Keratinocyte (primary cell): ENCODE results near the gene TMPRSS6. TPM values are rescaled to one million over a fixed set of nuclear protein-coding genes. Genes with fewer than 3 reads are reported as not detected.

Source experiments
- DNase-seq: peaks from one replicate; pipeline ENCODE4 v3.0.0-alpha.2; 2011; ENCODE audit warnings: low read depth, missing footprints, low spot score
- FAIRE-seq: peaks from 2 replicates; lab custom pipeline; 2011; peaks lifted over from hg19 to GRCh38; lab: Jason Lieb, UNC
- H2AFZ ChIP-seq: 2 replicates; pipeline ENCODE4 v1.6.0; 2012; ENCODE audit warnings: low read length, control low read depth, inconsistent platforms; ENCODE audit not compliant: control insufficient read depth
- H3K27ac ChIP-seq: 2 replicates; pipeline ENCODE4 v1.5.1; 2011; ENCODE audit warnings: low read length; ENCODE audit not compliant: control insufficient read depth, insufficient read depth
- H3K27me3 ChIP-seq: 3 replicates; pipeline ENCODE4 v1.6.0; 2011; ENCODE audit warnings: low read length; ENCODE audit not compliant: control insufficient read depth, insufficient read depth; ENCODE audit errors: extremely low read depth
- H3K36me3 ChIP-seq, 2 experiments: 2 replicates in 1 of 2; 3 replicates in 1 of 2; pipeline ENCODE4 v1.5.1; 2011; ENCODE audit warnings: low read length in 2 of 2, mild to moderate bottlenecking in 1 of 2; ENCODE audit not compliant: control insufficient read depth in 2 of 2, insufficient read depth in 2 of 2; ENCODE audit errors: extremely low read depth in 1 of 2
- H3K4me1 ChIP-seq: 3 replicates; pipeline ENCODE4 v1.5.1; 2011; ENCODE audit warnings: low read length; ENCODE audit not compliant: control insufficient read depth, insufficient read depth; ENCODE audit errors: extremely low read depth
- H3K4me2 ChIP-seq: 3 replicates; pipeline ENCODE4 v1.6.0; 2011; ENCODE audit warnings: low read depth, low read length; ENCODE audit not compliant: control insufficient read depth, insufficient read depth; ENCODE audit errors: extremely low read depth
- H3K4me3 ChIP-seq, 3 experiments: fragments of 200-600 bp in 1 of 3; sonication (generic) in 1 of 3; 2 replicates in 2 of 3; 3 replicates in 1 of 3; pipeline ENCODE4 v1.5.1; 2011 to 2016; ENCODE audit warnings: low read length in 3 of 3, mild to moderate bottlenecking in 3 of 3, control low read depth in 2 of 3, inconsistent platforms in 1 of 3, low read depth in 1 of 3, mixed read lengths in 1 of 3, mixed run types in 1 of 3, moderate library complexity in 1 of 3; ENCODE audit not compliant: control insufficient read depth in 2 of 3, insufficient read depth in 2 of 3; ENCODE audit errors: extremely low read depth in 1 of 3
- H3K79me2 ChIP-seq: 2 replicates; pipeline ENCODE4 v1.6.0; 2012; ENCODE audit warnings: low read length; ENCODE audit not compliant: control insufficient read depth, insufficient read depth
- H3K9ac ChIP-seq: 3 replicates; pipeline ENCODE4 v1.6.0; 2011; ENCODE audit warnings: low read length; ENCODE audit not compliant: control insufficient read depth, insufficient read depth; ENCODE audit errors: extremely low read depth
- H3K9me1 ChIP-seq: 3 replicates; pipeline ENCODE4 v1.6.0; 2011; ENCODE audit warnings: low read length; ENCODE audit not compliant: control insufficient read depth, insufficient read depth; ENCODE audit errors: extremely low read depth
- H3K9me3 ChIP-seq: 2 replicates; pipeline ENCODE4 v1.5.1; 2012; ENCODE audit warnings: low read depth, low read length; ENCODE audit not compliant: control insufficient read depth
- H4K20me1 ChIP-seq: 3 replicates; pipeline ENCODE4 v1.6.0; 2011; ENCODE audit warnings: low read length; ENCODE audit not compliant: control insufficient read depth, insufficient read depth; ENCODE audit errors: extremely low read depth
- EZH2 ChIP-seq: IDR thresholded peaks from one replicate; pipeline ENCODE4 v1.6.1; 2012; ENCODE audit warnings: inconsistent platforms, mild to moderate bottlenecking, low read length, moderate library complexity
- dilution Hi-C: fragments of 300-500 bp; cut with MboI; formaldehyde crosslinking; loops from one replicate; pipeline ENCODE4 v1.7.0; 2020; ENCODE audit warnings: low sequenced_read_pairs; ENCODE audit not compliant: extremely low pct_ligation_motif_present
- polyA plus RNA-seq, 5 experiments: library from polyadenylated mRNA; depleted of rRNA in 3 of 5; stranded (reverse) in 3 of 5; stranded (forward) in 1 of 5; unstranded in 1 of 5; fragments of >200 nt; gene quantifications; 1 replicate in 1 of 5; 2 replicates in 3 of 5; 3 replicates in 1 of 5; pipeline versions ENCODE4 v1.2.1 to v1.2.3, GENCODE V29; 2011 to 2012; ENCODE audit warnings: missing spikeins in 2 of 5, low read depth in 1 of 5, low replicate concordance in 1 of 5
- TF ChIP-seq, protein P1 (sequence below), 3 experiments: IDR thresholded peaks in 1 of 3; conservative IDR thresholded peaks in 1 of 3; optimal IDR thresholded peaks in 1 of 3; 2 replicates in 2 of 3; 3 replicates in 1 of 3; pipeline versions ENCODE3 to v1.5.1; 2011; ENCODE audit warnings: low read length in 3 of 3, mild to moderate bottlenecking in 3 of 3, moderate library complexity in 2 of 3, control low read depth in 1 of 3, inconsistent platforms in 1 of 3; ENCODE audit not compliant: insufficient read depth in 2 of 3; ENCODE audit errors: extremely low read depth in 1 of 3

The TMPRSS6 gene
- polyA plus RNA-seq, 1 donor (not counting 4 experiments of a cell fraction or from before 2014, with no cell fraction given) = not detected

GRCh38 chr22:37019309-37020191, 90.0 kb downstream of the TMPRSS6 start, which contains the start of the genes MPST and TST:
TSS of gene MPST (plus strand) at chr22:37019742. CDS start at chr22:37019837, 95 bp downstream.
TSS of gene TST (minus strand) at chr22:37019447. CDS start at chr22:37018732, 715 bp downstream.
- Histone ChIP-seq H3K4me2 (peak within 1 kb of the TSS; percentile 85), H3K36me3 (peaks cover 3 to 7% of the 10 kb centered on the region in 2 experiments), H3K9me1 (no peaks in the 10 kb centered on the region), H3K27ac (peak within 1 kb of the TSS; percentile 76), H3K9ac (peak within 1 kb of the TSS; percentile 81), H3K79me2 (peaks cover 8% of the 10 kb centered on the region), H3K4me3 (peak within 1 kb of the TSS; percentile 86 to 94 (median 92)), H3K27me3 (no peaks in the 10 kb centered on the region), H4K20me1 (no peaks in the 10 kb centered on the region), H3K4me1 (peaks cover 8% of the 10 kb centered on the region), H2AFZ (peak within 1 kb of the TSS; percentile 91), H3K9me3 (no peaks in the 10 kb centered on the region)
- TF ChIP-seq, protein P1, sequence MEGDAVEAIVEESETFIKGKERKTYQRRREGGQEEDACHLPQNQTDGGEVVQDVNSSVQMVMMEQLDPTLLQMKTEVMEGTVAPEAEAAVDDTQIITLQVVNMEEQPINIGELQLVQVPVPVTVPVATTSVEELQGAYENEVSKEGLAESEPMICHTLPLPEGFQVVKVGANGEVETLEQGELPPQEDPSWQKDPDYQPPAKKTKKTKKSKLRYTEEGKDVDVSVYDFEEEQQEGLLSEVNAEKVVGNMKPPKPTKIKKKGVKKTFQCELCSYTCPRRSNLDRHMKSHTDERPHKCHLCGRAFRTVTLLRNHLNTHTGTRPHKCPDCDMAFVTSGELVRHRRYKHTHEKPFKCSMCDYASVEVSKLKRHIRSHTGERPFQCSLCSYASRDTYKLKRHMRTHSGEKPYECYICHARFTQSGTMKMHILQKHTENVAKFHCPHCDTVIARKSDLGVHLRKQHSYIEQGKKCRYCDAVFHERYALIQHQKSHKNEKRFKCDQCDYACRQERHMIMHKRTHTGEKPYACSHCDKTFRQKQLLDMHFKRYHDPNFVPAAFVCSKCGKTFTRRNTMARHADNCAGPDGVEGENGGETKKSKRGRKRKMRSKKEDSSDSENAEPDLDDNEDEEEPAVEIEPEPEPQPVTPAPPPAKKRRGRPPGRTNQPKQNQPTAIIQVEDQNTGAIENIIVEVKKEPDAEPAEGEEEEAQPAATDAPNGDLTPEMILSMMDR (optimal IDR thresholded peaks at IDR 0.05 in 1 of 3, IDR thresholded peaks at IDR 0.05 in 1 of 3, conservative IDR thresholded peaks at IDR 0.05 in 1 of 3; ENCODE audit: extremely low read depth in 1 of 3, insufficient read depth in 2 of 3, low read length in 3 of 3) = peak in 2 of 3 experiments; percentile 2 to 5
- no peak for TF ChIP-seq EZH2
- DNase-seq = no peak
- FAIRE-seq = no peak
- dilution Hi-C loops = no loop called here

GRCh38 chr22:37018815-37019308, 90.7 kb downstream of the TMPRSS6 start:
- no peaks in the 10 kb centered on the region for H4K20me1 ChIP-seq
- peaks cover 8% of the 10 kb centered on the region for H3K4me1 ChIP-seq
- peak overlapping the region; percentile 70 for H2AFZ ChIP-seq
- DNase-seq (no peak), FAIRE-seq (no peak)
- no peaks in the 10 kb centered on the region for H3K27me3 ChIP-seq
- no peaks in the 10 kb centered on the region for H3K9me3 ChIP-seq
- H3K4me3 ChIP-seq = peak overlapping the region; percentile 81 to 86 (median 81)
- H3K9me1 ChIP-seq = no peaks in the 10 kb centered on the region
- no peak for TF ChIP-seq EZH2
- TF ChIP-seq, protein P1 (optimal IDR thresholded peaks at IDR 0.05 in 1 of 3, IDR thresholded peaks at IDR 0.05 in 1 of 3, conservative IDR thresholded peaks at IDR 0.05 in 1 of 3; ENCODE audit: extremely low read depth in 1 of 3, insufficient read depth in 2 of 3, low read length in 3 of 3) = no peak
- H3K27ac ChIP-seq = no peak overlapping the region
- dilution Hi-C loops = no loop called here
- peak overlapping the region; percentile 81 for H3K9ac ChIP-seq
- H3K4me2 ChIP-seq = peak overlapping the region; percentile 82
- peaks cover 3 to 7% of the 10 kb centered on the region in 2 experiments for H3K36me3 ChIP-seq
- H3K79me2 ChIP-seq = peaks cover 8% of the 10 kb centered on the region
